ENCODE results near the gene AATK.

The AATK gene

GRCh38 chr17:81071761-81072741, 94.0 kb downstream of the AATK start:
- no peak for DNase-seq (ENCODE audit: low read depth)

DNA sequence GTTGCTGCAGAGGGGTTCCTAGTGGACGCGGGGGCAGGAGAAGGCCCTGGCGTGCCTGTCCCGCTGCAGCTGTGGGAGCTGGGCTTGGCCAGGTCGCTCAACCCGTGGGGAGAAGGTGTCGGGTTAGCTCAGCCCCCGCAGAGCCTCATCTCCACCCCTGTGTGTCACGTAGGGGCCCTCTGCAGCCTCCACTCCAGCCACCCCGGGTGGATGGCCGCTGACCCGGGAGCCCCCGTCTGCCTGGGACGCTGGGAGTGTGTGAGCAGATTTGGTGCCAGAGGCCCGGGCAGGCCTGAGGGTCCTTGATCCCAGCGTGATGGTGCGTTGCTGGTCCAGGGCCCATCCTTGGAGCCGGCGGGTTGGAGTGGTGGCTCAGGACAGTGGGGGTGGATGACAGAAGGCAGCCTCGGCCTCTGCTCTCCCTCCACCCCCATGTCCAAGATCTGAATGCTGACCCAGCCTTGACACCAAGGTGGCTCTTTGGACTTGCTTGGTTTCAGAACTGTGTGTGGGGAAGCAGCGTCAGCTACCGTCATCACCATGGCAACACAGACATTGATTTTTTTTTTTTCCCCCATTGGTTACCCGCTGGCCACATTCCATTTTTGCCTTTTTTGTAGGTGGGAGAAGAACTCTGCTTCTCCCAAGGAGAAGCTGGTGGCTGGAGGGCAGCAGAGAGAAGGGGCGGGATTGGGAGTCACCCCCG, 95.3 kb downstream of the AATK start:
- DNase-seq (ENCODE audit: low read depth), result no peak

- no peak for DNase-seq (ENCODE audit: low read depth)
Measured at GRCh38 chr17:81069135-81069645, 96.8 kb downstream of the AATK start.

GRCh38 chr17:81068411-81069134, 97.4 kb downstream of the AATK start:
- DNase-seq (ENCODE audit: low read depth), result no peak

DNA sequence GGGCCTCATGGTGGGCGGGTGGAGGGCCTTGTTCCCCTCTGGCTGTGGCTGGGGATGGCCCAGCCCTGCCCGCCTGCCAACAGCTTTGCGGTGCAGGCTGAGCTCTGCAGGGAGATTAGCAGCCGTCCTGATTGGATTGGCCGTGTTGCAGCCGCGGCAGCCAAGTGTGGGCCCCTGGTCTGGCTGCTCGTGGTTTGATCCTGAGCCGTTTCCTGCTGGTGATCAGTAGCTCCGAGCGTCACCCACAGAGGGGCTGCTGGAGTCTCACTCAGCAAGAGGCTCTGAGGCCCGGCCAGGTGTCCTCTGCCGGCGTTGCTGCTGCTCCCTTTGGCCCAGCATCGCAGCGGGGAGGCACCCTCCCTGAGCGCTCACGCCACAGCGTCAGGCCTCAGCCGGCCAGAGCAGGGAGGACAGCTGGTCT, 98.6 kb downstream of the AATK start:
- no peak for DNase-seq (ENCODE audit: low read depth)

All from GM04503 (cell line).